Right renal pelvis (tissue), 4 donors: Measurements from ENCODE around the gene RNF213. TPM values are rescaled to one million over a fixed set of nuclear protein-coding genes. Genes with fewer than 3 reads are reported as not detected.
"Not testable (repeated sequence)": the region's sequence is repeated elsewhere in the genome, so short reads cannot be mapped to it uniquely, and the experiment has no call there.

Source experiments
- DNase-seq, 4 donors: peaks; one replicate each; pipeline ENCODE4 v3.0.0-alpha.2; 2013; ENCODE audit warnings: low read depth in 4 of 4, low spot score in 3 of 4, missing footprints in 1 of 4
- polyA plus RNA-seq, 4 donors: library from polyadenylated mRNA; unstranded; fragments of 120-200 nt; gene quantifications; one replicate each; pipeline ENCODE4 v1.2.1, GENCODE V29; 2013; ENCODE audit not compliant: insufficient read length in 4 of 4

Gene RNF213
- polyA plus RNA-seq, 4 donors: 51.7 to 61.4 (median 55.2) TPM

DNA sequence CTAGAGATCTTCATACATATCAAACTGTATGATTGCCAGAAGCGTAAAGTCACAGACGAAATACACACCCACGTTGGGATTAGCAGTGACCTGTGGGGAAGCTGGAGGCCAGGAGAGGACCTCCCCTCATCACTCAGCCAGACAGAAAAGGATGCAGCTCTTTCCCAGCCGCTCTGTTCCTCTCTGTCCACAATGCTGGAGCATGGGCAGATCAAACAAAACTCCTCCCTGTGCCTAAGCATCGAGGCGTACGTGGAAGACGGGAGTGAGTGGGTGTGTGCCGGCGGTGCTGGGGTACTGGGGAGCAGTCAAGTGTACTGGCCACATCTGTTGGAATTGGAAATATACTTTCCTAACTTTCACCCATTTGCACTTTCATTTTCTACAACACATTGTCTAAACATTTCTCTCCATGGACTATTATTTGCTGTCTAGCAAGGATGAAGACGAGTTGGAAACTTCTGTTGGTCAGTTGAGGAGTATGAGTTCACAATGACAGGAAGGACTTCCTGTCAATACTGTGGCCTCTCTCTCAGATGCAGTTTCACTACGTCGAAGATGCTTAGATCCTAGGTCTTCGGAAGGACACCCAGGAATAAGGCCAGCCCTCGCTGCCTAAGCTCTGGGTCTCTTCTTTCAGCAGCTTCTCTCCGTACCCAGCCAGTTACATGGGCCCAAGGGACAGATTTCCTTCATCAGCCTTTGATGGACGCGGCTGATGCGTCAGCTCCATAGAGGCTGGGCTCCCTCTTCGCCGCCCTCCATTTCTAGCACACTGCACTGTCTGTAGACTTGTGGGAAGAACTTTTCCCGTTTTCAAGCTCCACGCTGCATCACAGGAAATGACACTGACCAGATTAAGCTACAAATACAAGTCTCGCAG, 123.7 kb downstream of the RNF213 start:
- DNase-seq: no peak

DNA sequence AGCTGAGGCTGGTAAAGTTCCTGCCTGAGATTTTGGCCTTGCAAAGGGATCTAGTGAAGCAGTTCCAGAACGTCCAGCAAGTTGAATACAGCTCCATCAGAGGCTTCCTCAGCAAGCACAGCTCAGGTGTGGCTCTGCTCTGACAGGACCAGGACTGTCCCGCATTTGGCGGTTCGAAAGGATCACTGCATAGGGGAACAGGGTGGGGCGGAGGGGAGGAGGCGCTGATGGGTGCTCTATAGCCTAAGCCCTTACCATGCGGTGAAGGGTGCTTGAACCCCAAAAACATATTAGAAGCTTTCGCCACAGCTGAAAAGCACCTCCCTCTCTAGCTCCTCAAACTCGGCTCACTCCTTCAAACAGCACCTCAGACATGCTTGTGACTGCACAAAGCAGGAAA, 124.4 kb downstream of the RNF213 start:
- DNase-seq: no peak

DNA sequence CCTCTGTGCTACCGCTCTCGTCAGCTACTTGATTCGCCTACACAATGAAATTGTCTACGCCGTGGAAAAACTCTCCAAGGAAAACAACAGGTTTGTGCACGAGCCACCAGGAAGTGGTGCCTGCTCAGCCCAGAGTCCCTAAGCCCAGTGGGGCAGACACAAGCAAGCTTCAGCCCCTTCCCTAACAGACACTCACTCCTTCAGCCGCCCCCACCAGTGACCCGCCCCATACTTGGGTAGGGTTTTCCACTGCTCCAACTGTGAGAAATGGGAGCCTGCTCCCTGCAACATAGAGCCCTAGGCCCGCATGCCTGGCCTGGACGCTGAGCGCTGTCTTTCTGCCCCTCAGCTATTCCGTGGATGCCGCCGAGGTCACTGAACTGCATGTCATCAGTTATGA, 125.7 kb downstream of the RNF213 start:
- DNase-seq: no peak

DNA sequence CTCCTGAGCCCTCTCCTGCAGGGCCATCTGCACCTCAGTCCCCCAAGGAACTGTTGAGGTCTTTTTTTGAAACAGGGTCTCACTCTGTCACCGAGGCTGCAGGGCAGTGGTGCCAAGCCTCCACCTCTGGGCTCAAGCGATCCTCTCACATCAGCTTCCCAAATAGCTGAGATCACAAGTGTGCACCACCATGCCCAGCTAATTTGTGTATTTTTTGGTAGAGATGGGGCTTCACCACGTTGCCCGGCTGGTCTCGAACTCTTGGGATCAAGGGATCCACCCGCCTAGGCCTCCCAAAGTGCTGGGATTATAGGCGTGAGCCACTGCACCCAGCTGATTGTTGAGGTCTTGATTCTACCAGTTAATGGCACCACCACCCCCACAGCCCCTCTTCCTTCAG, 126.4 kb downstream of the RNF213 start:
- DNase-seq: no peak

DNA sequence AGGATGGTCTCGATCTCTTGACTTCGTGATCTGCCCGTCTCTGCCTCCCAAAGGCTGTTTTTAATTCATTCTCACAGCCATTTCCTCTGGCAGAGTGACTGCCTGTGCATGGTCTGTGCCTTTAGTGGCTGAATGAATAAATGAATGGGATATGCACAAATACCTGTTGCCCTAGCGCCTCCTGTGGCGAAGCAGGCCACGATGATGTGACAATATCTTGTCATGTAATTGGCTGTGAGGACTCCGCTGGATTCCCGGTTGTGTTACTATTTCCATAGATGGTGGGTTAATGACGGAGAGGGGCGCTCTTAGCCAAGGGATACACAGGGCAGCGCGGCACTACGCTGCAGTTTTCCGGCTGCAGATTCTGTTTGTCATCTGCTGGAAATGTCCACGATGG, 127.5 kb downstream of the RNF213 start:
- DNase-seq: no peak

DNA sequence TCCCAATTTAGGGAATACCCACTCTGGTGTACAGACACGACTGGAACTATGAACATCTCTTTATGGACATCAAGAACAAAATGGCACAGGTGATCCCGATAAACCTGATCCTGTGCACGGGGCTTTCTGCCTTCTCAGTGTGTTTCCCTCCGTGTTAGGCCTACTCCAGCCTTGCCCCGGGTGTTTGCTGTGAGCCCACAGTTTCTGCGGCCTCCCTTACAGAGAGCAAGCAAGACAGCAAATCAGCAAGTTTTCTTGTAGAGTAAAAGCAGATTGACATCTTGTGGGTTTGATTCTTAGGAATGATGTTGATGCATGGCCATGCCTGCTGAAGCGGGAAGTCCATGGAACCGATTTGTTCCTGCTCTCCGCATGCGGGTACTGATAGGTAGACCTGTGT, 127.9 kb downstream of the RNF213 start:
- DNase-seq: no peak

DNA sequence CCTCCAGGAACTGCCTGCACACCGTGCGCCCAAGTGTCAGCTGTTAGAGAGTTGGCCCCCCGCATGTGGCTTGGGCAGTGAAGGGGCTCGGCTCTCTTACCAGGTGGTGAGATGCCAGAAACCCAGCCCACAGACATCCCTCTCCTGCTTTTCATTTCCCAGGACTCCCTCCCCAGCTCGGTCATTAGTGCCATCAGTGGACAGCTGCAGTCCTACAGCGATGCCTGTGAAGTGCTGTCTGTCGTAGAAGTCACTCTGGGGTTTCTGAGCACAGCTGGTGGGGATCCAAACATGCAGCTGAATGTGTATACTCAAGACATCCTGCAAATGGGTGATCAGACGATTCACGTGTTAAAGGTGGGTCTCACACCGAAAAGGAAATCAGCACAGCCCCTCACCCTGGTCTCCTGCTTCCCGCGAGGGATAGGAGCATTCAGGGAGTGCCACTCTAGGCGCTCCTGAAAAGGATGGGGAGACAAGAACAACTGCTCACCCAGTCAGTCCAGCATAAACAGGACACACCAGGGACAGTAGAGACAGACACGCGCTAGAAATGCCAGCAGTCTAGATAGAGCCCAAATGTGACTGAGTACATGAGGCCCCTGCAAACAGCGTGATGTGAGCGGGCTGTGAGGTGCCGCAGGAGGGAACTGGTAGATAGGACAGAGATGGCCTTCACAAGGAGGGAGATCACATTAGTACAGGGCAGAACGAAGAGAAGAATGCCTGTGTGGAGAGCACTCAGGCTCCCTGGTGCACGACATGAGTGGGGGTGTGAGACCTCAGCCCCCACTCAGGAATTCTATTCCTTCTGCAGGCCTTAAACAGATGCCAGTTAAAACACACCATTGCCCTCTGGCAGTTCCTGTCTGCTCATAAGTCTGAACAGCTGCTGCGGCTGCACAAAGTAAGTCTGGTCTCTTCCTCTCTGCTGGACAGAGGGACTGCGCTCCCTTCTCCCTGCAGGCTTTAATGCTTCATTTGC, 128.7 kb downstream of the RNF213 start:
- DNase-seq: no peak

DNA sequence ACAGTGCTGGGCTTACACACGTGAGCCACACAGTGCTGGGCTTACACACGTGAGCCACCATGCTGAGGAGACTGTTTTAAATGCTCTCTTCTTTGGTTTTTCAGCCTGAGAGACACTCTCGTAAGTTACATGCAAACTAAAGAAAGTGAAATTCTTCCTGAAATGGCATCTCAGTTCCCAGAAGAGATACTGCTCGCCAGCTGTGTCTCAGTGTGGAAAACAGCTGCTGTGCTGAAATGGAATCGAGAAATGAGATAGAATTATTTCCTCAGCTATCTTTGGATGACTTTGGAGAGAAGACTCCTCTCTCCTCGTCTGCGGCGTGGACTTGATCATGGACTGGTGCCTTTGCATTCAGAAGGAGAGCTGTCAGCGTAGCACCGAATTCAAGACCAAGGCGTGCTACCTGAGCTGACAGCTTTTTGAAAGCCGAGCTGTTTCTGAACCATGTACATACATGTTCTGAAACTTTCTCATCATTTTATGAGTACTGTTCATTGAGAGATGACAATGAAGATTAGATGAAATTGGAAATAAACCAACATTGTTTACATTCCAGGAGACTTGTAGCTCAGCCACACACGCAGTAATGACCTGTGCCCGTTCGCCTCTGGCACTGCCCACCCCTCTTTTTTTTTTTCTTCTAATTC, 132.7 kb downstream of the RNF213 start:
- DNase-seq: no peak

DNA sequence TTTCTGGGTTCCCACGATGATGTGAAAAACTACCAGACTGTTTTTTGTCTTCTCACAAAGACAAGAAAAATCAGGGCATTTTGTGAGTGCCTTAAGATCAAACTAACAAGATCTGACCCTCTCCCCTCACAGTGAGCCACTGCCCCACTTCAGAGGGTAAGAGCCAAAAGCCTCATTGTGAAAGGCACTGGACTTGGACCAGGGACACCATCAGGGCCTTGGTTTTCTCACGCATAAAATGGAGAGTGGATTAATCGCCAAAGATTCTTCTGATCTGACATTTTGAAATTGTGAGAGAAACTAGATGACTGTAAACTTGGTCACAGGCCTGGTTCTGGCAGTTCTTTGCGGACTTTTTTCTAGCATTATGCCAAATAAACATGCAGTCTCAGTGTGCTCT, 133.3 kb downstream of the RNF213 start:
- DNase-seq: no peak

DNA sequence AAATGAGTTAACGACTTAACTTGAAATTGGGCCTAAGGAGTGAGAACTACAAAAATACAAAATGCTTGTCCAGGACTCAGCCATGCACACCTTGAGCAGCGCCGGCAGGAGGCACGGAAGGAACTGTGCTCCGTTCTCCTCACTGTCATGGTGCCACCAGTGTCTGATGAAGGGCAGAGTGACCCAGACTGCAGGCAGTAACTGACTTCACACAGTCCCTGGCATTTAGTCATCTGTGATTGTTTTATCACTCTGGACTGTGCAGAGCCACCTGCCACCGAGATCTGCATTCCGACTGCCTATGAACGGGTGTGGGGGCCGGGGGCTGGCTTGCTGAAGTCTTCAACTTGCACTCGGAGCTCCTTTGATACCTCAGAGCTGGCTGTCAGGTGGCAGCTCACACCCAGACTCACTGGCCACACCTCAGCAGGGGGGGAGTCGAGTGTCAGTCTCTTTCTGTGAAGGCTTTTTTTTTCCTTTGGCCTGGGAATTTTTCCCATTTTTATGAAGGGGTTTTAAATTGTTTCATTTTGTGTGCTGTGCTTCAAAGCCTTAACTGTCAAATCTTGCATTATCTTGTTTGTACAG, 134.1 kb downstream of the RNF213 start:
- no peak for DNase-seq

DNA sequence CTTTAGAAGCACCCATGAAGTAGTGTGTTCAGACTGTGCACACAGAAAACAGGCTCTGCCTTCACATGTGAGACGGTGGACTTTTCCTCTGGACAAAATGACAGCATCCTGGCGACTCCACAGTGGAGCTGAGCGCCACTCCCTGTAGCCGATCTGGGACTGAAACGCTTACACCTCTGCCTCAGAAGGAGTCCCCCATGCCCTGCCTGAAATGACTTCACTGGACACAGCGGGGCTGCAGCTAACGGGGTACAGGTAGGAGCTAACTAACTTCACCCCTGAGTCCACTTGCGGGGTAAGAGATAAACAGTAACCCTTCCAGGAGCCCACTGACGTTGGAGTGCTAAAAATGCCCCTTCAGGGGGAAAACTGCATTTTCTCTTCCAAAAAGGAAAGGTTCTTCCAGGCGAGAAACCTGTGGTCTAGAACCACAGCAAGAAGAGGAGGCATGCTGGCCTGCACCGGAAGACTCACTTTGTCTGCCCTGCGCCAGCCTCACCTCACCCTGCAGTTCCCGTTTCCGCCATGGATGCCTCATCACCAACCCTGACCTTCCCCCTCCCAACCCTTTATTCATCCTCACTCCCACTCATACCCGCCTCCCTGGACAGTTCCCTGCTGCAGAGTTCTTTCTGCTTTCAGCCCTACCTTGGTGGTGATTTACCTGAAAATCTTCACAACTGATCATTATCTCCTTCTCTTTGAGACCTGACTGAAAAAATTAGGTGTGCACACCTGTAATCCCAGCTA, 134.9 kb downstream of the RNF213 start:
- no peak for DNase-seq

DNA sequence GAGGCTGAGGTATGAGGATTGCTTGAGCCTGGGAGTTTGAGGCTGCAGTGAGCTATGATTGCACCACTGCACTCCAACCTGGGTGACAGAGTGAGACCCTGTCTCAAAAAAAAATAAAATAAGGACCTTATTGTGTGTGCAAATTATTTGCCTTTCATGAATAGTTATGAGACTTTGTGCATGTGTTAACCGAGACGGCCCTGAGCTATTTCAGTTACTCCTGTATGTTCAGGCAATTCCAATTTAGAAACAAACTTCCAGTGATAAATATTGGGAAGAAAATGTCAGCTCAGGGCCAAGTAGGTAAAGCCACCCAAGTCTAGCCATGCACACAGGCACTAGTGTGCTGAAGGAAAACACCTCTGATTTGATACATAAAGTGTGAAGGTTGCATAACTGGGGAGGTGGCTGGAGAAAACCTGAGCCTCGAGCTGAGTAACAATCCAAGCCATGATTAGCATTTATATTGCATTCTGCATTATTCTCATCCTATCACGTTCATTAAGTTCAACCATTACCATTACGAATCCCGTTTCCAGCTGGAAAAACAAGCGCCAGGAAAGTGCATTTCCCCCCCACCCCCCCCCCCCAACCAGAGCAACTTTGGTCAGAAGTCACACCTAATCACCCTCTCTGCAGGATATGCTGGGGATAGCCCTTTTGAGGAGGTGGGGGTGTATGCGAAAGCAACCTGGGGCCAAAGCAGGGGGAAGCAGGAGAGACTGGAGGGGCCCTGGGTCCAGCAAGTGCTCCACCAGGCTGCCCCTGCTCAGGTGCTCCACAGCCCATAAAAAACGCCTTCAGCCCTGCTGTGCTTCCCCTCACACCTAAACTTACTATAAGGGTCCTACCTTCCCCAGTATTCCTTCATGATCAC, 135.7 kb downstream of the RNF213 start:
- no peak for DNase-seq

DNA sequence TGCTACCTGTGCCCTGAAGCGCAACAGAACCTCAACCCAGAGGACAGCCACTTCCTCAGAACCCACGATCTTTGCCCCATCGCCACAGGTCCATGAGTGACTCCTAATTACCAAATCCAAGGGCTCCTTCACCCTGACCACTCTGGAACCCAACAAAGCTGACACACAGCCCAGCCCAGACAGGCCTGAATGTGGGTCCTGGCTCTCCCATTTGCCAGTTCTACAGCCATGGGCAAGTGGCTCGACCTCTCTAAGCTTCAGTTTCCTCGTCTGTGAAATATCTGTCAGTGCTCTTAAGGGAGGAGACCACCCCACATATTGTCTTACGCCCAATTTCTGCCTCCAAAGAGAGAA, 136.4 kb downstream of the RNF213 start:
- no peak for DNase-seq

DNA sequence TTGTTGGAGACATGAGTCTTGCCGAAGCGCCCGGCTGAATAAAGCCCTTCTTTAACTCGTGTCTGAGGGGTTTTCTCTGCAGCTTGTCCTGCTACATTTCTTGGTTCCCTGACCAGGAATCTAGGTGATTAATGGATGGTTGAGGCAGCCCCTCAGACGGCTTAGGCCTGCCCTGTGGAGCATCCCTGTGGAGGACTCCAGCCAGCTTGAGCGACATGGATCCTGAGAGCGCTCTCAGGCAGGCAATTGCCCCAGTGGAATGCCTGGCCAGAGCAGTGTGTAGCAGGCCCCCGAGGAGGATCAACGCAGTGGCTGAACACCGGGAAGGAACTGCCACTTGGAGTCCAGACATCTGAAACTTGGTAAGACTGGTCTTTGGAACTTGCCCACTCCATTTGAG, 137.0 kb downstream of the RNF213 start:
- no peak for DNase-seq

DNA sequence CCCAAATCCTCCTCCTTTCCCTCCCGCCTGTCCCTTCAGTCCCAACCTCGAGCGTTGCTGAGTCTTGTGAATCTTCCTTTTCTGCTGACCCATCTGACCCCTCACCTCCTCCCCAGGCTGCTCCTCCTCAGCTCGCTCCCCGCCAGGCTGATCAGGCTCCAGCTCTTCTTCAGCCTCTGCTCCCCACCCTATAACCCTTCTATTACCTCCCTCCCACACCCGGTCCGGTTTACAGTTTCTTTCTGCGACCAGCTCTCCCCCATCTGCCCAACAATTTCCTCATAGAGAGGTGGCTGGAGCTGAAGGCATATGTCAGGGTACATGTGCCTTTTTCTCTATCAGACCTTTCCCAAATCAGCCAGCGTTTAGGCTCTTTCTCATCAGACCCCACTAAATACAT, 140.4 kb downstream of the RNF213 start:
- DNase-seq: peak in 1 of 4 donors; percentile 28

DNA sequence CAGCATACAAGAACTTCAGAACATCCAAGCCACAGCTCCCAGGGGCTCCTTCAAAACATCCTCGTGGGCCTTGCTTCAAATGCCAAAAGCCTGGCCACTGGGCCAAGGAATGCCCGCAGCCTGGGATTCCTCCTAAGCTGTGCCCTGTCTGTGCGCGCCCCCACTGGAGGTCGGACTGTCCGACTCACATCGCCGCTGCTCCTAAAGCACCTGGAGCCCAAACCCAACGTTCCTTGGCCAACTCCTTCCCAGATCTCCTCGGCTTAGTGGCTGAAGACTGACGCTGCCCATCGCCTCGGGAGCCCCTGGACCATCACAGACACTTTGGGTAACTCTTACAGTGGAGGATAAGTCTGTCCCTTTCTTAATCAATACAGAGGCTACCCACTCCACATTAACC, 141.4 kb downstream of the RNF213 start:
- not testable (repeated sequence) for DNase-seq

DNA sequence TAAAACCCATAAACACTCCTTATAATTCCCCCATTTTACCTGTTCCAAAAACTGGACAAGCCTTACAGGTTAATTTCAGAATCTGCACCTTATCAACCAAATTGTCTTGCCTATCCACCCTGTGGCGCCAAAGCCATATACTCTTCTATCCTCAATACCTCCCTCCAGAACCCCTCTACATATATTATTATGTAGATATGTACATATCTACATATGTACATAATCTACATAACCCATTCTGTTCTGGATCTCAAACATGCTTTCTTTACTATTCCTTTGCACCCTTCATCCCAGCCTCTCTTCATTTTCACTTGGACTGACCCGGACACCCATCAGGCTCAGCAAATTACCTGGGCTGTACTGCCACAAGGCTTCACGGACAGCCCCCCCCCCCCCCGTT, 142.3 kb downstream of the RNF213 start:
- DNase-seq: no peak

DNA sequence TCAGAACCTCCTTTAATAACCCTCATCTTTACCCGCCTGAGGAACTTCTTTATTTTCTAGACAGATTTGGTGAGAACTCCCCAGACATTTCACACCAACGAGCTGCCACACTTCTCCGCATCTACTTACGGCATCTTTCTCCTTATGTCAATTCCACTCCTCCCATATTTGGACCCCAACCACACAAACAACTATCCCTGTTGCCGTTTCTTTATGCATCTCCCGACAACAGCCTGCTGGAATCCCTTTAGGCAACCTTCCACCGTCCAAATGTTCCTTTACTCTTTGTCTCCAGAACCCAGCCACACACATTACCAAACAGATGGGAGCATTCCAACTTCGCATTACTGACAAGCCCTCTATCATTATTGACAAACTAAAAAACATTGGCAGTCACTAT, 145.5 kb downstream of the RNF213 start:
- DNase-seq: no peak

DNA sequence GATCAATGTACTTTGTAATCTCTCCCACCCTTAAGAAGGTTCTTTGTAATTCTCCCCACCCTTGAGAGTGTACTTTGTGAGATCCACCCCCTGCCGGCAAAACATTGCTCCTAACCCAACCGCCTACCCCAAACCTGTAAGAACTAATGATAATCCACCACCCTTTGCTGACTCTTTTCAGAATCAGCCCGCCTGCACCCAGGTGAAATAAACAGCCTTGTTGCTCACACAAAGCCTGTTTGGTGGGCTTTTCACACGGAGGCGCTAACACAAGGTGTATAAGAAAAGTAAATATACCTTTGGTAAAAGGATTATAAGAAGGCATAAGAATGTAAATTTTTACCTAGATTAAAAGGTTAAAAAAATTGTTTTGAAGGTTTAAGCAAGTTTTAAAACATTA, 147.3 kb downstream of the RNF213 start:
- not testable (repeated sequence) for DNase-seq
